Measurements from ENCODE around the gene HLA-DRA. TPM values are rescaled to one million over a fixed set of nuclear protein-coding genes. Genes with fewer than 3 reads are reported as not detected.

Gene HLA-DRA
- 1,444 TPM for total RNA-seq
- long read RNA-seq, transcript HLA-DRA-202 (5 exons, 1,280 nt) = major isoform, 765 of 804 reads
- long read RNA-seq, partial matches to known transcripts = 34 of 804 reads
- long read RNA-seq, other reads (novel, unspliced or antisense) = 5 of 804 reads

DNA sequence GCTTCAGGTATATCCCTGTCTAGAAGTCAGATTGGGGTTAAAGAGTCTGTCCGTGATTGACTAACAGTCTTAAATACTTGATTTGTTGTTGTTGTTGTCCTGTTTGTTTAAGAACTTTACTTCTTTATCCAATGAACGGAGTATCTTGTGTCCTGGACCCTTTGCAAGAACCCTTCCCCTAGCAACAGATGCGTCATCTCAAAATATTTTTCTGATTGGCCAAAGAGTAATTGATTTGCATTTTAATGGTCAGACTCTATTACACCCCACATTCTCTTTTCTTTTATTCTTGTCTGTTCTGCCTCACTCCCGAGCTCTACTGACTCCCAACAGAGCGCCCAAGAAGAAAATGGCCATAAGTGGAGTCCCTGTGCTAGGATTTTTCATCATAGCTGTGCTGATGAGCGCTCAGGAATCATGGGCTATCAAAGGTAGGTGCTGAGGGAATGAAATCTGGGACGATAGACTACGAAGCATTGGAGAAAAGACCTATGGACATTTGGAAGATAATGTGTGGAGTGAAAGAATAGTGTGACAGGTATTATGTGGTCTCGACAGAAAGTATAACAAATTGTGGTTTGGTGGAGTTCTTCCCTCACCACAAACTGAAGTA, at the start of gene HLA-DRA:
HLA-DRA (plus strand) TSS at position 286 of the 613 bp plus-strand sequence; CDS start at position 350, 64 bp downstream.
- intact Hi-C loops (cut with DNase I) = no loop called here
- DNase-seq = no peak
- H3K36me3 ChIP-seq = peaks cover 24% of the 10 kb centered on the region
- H3K9me3 ChIP-seq = no peaks in the 10 kb centered on the region
- TF ChIP-seq, protein P1, sequence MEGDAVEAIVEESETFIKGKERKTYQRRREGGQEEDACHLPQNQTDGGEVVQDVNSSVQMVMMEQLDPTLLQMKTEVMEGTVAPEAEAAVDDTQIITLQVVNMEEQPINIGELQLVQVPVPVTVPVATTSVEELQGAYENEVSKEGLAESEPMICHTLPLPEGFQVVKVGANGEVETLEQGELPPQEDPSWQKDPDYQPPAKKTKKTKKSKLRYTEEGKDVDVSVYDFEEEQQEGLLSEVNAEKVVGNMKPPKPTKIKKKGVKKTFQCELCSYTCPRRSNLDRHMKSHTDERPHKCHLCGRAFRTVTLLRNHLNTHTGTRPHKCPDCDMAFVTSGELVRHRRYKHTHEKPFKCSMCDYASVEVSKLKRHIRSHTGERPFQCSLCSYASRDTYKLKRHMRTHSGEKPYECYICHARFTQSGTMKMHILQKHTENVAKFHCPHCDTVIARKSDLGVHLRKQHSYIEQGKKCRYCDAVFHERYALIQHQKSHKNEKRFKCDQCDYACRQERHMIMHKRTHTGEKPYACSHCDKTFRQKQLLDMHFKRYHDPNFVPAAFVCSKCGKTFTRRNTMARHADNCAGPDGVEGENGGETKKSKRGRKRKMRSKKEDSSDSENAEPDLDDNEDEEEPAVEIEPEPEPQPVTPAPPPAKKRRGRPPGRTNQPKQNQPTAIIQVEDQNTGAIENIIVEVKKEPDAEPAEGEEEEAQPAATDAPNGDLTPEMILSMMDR (IDR thresholded peaks at IDR 0.05) = no peak
- H3K4me3 ChIP-seq = peak within 1 kb of the TSS; percentile 58
- peaks cover 10% of the 10 kb centered on the region for H3K4me1 ChIP-seq
- ATAC-seq = peak; percentile 87
- H3K27me3 ChIP-seq = no peaks in the 10 kb centered on the region
- peak within 1 kb of the TSS; percentile 84 for H3K27ac ChIP-seq

DNA sequence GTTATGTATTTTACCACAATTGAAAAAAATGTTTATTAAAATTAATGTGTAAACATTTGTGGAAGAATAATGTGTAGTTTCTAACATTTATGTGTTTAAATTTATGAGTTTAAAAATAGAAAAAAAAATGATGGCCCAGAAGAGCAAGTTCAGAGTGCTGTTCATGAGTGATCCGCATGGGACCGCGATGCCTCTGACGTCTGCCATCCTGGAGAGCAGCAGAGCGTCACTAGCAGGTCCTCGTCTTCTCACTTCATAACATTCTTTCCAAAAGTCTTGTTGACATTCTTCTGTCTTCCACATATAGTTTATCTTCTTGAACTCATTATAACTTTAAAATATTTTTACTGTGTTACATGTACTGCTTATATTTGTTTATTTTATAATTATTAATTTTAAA, 48.2 kb upstream of the HLA-DRA start:
- no peaks in the 10 kb centered on the region for H3K4me1 ChIP-seq
- H3K9me3 ChIP-seq = no peaks in the 10 kb centered on the region
- no peaks in the 10 kb centered on the region for H3K27me3 ChIP-seq
- ATAC-seq (no peak), DNase-seq (no peak)
- H3K36me3 ChIP-seq = no peaks in the 10 kb centered on the region
- TF ChIP-seq, protein P1 (IDR thresholded peaks at IDR 0.05) = no peak
- intact Hi-C loops (cut with DNase I) = no loop called here
- H3K4me3 ChIP-seq = no peak overlapping the region
- no peak overlapping the region for H3K27ac ChIP-seq

DNA sequence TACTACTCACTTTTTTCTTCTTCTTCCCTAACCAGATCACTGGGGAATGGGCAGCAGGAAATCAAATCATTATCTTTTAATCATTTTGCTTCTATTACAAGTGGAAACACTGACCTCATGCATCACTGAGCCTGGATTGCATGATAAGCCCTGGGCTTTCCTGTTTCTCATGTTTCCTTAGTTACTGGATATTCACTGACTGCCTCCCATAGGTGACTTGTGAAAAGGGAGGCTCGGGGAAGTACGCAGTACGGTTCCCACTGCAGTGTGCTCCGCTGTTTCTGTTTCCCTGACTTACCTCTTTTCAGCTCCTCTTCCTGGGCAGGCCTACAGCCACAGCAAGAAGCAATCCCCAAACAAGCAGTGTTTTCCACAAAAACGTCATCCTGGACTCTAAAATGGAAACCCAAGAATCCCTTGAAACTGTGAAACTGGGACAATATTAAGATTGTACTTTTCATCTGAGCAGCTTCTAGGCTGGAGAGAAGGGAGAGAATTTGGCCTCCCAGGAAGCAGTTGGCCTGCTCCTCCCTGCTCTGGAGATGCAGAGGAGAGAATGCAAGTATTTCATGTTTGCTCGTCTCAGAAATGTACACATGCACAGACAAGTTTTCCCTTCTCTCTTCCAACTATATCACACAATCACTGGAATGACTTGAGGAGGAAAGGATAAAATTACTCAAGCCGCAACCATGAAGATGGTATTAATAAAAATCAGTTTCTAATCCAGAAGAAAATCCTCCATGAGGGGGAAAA, 45.8 kb upstream of the HLA-DRA start:
- H3K27me3 ChIP-seq = peaks cover 7% of the 10 kb centered on the region
- no peaks in the 10 kb centered on the region for H3K36me3 ChIP-seq
- intact Hi-C loops (cut with DNase I) = no loop called here
- TF ChIP-seq, protein P1 (IDR thresholded peaks at IDR 0.05) = no peak
- peak overlapping the region; percentile 3 for H3K27ac ChIP-seq
- DNase-seq (no peak), ATAC-seq (peak; percentile 56)
- no peaks in the 10 kb centered on the region for H3K4me1 ChIP-seq
- no peaks in the 10 kb centered on the region for H3K9me3 ChIP-seq
- no peak overlapping the region for H3K4me3 ChIP-seq

GRCh38 chr6:32396028-32396427, 43.7 kb upstream of the HLA-DRA start:
- Histone ChIP-seq H3K36me3 (no peaks in the 10 kb centered on the region), H3K4me3 (no peak overlapping the region), H3K4me1 (no peaks in the 10 kb centered on the region), H3K9me3 (no peaks in the 10 kb centered on the region), H3K27me3 (peaks cover 7% of the 10 kb centered on the region), H3K27ac (no peak overlapping the region)
- DNase-seq = no peak
- TF ChIP-seq, protein P1 (IDR thresholded peaks at IDR 0.05) = no peak
- intact Hi-C loops (cut with DNase I) = no loop called here
- no peak for ATAC-seq

GRCh38 chr6:32397252-32397920, 42.3 kb upstream of the HLA-DRA start:
- no peak for DNase-seq
- TF ChIP-seq, protein P1 (IDR thresholded peaks at IDR 0.05) = no peak
- intact Hi-C loops (cut with DNase I) = no loop called here

More at GRCh38 chr6:32397252-32397920, 42.3 kb upstream of the HLA-DRA start:
- Histone ChIP-seq H3K4me3 (no peak overlapping the region), H3K27ac (no peak overlapping the region), H3K4me1 (no peaks in the 10 kb centered on the region), H3K36me3 (no peaks in the 10 kb centered on the region), H3K9me3 (no peaks in the 10 kb centered on the region), H3K27me3 (peaks cover 7% of the 10 kb centered on the region)
- no peak for ATAC-seq

All from upper lobe of right lung (tissue), 1 donor.